GM19043 (cell line): Measurements from ENCODE around the gene NRN1L.
"Not testable (repeated sequence)": the region's sequence is repeated elsewhere in the genome, so short reads cannot be mapped to it uniquely, and the experiment has no call there.

ENCODE experiments used
- ATAC-seq: cut with Tn5 transposase; IDR thresholded peaks from one replicate; pipeline ENCODE4 v1.9.1; 2021; ENCODE audit warnings: low read depth; ENCODE audit not compliant: unreplicated experiment

NRN1L gene

DNA sequence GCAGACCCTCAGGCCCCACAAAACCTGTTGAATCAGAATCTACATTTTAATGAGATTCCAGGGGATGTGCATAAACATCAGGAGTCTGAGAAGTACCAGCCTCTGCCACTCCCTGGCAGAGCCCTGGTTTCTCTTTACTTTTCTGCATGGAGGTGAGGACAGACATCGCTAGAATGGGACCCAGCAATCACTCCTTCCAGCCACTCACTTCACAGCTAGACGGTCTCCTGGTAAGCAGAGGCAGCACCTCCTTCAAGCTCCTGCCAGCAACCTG is 30.7 kb downstream of the NRN1L start:
- not testable (repeated sequence) for ATAC-seq

DNA sequence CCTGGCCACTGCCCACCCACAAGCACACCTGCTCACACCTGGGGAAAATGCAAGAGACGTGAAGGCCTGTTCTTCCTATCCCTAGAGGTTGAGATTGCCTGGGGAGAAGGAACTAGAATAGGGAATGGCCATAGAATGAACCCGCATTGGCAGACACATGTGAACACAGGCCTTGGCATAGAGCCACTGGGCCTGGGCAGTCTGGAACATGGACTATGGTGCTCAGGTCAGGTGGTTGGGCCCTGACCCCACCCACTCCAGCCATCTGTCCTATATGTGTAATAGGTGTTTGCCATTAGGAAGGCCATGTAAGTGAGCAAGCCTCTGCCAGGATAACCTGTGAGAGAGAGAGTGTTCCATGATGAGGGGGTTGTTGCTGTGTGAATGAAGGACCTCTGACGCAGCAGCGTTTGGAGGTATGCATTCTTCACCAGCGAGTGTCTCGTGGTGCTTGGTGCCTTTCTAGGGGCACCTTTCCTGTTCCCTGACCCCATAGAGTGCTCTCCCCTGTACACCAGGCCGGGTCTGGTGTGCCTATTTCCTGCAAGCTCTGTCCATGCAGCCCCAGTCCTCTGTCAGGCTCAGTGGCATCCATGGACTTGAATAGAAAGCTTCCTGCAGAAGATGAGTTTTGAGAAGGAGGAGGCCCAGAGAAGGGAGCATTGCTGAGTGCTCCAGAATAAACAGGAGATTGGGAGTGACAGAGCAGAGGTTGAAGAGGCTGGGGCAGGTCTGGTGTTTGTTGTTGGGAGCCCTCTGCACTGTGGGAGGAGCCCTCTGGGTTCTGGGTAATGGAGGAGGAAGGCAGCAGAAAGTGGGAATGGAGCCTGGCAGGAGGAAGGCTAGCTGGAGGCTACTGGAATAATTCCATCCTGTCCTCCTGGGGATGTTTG is 31.4 kb downstream of the NRN1L start:
- ATAC-seq, result no peak

DNA sequence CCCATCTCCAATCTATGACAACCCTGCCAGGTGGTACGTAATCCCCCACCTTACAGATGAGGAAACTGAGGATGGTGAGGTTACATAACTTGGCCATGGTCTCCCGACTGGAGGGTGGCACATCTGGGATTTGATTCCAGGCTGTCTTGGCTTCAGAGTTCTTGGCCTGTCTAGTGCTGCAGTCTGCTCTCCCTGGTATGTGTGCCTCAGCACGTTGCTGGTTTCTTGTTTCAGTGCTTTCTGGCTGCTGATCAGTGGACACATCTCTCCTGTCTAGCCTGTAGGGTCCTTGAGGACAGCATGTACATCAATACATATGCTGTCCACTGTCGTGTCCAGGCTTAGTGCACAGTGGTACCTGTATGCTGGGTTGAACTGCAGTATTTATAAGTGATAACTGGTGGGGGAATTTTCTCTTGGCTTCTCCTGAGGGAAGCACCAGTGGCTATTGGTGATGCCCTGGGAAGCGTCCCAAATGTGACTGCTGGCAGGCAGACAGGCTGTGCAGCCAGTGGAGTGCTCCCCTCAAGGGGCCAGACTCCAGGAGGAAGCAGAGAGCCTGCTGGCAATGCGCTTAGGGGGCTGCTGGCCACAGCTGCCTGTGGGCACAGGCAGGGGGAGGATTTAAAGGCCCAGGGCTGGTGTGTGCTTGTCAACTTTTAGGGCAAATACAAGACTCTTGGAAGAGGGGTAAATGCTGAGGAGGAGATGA is 32.6 kb downstream of the NRN1L start:
- ATAC-seq, result no peak

DNA sequence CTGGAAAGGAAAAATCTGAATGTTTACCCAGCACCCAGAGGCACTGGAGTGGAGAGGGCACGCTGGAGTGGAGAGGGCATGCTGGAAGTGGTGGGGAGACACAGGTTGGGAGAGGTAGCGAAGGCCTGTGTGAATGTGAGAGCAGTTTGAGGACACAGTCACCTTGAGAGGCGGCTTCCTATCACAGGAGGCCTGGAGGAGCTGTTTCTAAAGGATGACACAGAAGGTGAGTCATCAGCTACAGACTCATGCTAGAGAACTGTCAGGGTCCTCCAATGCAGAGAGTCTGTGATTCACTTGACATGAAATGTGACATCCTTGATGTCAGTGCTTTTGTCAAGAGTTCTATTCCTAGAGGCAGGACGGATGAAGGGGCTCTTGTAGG is 33.2 kb downstream of the NRN1L start:
- ATAC-seq, result no peak

DNA sequence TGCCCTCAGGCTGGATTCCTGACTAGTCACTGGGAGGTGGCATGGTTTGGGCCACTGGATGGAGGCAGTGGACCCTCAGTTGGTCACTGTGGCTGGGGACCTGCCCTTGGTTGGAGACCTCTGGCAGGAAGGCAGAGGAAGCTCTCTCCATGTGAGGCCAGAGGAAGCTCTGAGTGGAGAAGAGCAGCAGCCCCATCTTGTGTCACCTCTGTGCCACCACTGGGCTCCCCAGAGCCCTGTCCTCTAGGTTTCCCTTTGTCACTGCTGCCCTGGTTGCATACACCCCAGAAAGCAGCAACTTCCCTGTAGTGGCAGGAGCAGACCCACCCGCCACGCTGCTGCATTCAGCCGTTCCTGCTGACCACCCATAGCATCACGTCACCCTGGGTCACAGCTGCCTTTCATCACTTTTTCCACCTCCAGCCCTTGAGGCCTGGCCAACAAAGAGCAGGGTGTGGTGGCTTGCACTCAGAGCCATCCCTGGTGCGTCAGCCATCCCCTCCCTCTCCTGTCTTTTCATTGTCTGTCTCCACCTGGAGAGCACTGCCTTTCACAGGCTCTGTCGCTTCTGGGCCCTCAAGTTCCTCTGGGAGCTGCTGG is 35.0 kb downstream of the NRN1L start:
- ATAC-seq, result no peak

DNA sequence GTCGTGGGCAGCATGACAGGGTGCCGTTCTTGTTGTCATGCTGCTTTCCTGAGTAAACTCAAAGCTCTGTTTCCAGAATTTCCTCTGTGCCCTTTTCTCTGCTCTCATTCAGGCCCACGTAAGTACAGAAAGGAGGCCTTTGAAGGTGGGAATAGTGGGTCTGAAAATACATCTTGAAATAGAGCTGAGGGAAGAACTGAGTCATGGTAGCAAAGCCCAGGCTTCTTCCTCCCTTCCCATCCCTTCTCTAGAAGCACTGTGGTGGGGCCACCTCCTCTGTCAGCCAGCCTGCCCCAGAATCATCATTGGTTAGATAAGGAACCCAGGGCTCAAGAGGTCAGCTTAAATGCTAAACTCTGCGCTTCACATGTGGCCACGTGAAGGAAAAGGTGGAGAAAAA is 37.5 kb downstream of the NRN1L start:
- ATAC-seq, result no peak

DNA sequence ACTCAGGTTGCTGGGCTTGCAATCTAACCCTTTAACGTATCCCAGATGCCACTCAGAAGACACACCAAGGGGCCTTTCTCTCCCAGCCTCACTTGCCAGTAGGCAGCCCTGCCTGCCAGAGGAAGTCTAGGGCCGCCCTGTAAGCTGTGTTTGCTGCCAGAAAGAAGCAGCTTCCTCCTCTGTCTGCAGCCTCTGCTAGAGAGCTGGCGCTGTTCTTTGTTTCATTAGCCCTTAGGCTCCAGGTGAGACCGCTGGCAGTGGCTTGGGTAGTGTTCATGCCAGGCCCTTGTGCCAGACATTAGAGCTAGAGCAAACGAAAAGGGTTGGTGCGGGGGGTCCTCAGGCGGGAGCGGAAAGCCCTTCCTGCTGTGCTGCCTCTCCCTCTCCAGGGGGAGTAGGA is 38.1 kb downstream of the NRN1L start:
- ATAC-seq, result no peak

DNA sequence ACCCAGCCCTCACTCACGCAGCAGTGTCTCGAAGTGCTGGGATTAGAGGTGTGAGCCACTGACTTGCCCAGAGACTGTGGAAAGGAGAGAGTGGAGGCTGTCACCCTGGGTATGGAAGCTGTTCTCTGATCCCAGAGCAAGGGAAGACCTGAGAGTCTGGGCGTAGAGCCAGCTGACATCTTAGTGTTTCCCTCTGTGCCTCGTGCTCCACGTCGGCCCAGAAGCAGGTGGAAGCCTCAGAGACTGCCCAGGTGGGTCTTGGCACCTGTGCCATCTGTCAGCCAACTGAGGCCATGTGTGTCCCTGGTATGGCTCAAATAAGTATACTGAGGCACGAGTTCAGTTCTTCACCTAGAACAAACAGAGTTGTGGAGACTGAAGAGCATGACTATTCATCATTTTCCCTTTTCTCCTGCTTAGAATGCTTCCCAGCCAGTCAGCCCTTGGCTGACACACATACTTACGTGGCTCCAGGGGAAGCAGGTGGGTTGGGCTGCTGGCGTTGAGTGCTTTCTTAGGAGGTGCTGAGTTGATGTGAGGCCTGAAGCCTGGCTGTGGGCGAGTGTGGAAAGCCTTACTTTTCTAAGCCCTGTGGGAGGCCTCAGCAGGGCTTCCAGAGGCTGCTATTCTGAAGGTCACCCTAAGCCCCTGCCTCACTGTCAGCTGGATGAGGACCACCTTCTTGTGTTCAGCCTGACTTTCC is 38.9 kb downstream of the NRN1L start:
- ATAC-seq, result no peak

DNA sequence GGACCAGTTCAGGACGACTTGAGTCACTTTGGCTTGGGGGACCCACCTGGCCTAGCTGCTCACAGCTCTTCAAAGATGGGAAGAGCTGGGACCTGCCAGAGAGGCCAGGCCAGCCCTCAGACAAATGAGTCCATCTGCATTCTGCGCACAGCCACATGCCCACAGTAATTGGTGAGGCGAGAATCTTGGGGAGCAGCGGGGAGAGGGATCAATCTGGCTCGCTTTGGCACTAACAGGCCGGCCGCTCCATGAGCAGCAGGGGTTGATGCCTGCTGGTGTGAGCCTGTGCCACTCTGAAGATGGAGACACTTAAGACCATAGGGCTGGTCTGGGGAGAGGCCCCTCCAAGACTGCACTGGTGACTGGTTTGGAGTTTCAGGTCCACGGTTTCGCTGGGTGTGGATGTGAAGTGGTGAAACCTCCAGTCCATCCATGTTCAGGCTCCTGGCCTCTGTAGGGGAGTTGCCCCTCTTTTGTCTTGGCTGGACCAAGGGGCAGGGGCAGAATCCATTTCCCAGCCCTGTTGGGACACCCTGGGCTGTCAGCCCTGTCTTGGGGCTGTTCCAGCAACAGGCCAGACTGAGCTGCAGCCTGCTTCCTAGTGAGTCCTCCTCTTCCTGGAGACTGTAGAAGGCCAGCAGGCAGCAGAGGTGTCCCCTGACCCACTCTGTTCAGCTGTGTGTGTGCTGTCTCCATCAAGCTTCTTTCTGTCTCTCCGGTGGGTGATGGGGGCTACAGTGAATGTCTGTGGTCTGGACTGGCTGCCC is 39.6 kb downstream of the NRN1L start:
- no peak for ATAC-seq

DNA sequence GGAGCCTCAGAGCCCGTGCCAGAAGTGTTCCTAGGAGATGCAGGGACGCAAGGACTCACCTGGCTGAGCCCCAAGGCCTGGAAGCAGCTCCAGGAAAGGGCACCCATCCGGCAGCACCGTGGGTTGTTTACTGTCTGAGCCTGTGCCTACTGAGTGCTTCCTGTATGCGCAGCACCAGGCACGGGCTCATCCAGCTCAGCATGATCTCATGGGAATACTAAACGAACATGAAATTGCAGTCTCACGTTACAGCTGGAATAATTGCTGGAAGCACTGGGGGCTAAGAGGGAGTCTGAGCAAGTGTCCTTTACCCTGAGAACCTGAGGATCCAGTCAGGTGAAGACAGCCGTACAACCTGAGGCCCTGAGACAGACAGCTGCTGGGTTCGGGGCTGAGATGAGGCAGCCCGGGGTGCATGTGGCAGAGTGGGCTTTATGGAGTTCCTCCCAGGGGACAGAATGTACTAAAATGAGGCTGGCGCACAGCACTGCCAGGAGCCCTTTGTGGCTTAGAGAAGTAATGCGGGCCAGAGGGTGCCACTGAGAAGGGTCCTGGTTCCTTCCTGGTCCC is 41.6 kb downstream of the NRN1L start:
- ATAC-seq, result no peak

DNA sequence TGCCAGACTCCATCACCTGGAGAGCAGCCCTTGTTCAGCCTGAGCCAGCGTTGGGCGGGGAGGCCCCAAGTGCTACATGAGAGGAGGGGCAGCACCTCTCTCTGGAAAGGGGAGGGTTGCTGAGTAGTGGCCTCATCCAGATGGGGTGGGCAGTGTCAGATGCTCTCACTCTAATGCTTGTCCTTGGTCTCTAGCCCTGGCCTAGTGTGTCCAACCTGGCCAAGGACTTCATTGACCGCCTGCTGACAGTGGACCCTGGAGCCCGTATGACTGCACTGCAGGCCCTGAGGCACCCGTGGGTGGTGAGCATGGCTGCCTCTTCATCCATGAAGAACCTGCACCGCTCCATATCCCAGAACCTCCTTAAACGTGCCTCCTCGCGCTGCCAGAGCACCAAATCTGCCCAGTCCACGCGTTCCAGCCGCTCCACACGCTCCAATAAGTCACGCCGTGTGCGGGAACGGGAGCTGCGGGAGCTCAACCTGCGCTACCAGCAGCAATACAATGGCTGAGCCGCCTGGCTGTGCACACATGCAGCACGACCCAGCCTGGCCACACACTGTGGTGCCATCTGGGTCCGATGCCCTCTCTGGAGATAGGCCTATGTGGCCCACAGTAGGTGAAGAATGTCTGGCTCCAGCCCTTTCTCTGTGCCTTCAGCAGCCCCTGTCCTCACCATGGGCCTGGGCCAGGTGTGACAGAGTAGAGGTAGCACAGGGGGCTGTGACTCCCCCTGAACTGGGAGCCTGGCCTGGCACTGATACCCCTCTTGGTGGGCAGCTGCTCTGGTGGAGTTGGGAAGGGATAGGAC is 42.7 kb downstream of the NRN1L start:
- no peak for ATAC-seq

DNA sequence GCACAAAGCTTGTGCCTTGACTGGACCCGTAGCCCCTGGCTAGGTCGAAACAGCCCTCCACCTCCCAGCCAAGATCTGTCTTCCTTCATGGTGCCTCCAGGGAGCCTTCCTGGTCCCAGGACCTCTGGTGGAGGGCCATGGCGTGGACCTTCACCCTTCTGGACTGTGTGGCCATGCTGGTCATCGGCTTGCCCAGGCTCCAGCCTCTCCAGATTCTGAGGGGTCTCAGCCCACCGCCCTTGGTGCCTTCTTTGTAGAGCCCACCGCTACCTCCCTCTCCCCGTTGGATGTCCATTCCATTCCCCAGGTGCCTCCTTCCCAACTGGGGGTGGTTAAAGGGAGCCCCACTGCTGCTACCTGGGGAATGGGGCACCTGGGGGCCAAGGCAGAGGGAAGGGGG is 43.5 kb downstream of the NRN1L start:
- no peak for ATAC-seq

DNA sequence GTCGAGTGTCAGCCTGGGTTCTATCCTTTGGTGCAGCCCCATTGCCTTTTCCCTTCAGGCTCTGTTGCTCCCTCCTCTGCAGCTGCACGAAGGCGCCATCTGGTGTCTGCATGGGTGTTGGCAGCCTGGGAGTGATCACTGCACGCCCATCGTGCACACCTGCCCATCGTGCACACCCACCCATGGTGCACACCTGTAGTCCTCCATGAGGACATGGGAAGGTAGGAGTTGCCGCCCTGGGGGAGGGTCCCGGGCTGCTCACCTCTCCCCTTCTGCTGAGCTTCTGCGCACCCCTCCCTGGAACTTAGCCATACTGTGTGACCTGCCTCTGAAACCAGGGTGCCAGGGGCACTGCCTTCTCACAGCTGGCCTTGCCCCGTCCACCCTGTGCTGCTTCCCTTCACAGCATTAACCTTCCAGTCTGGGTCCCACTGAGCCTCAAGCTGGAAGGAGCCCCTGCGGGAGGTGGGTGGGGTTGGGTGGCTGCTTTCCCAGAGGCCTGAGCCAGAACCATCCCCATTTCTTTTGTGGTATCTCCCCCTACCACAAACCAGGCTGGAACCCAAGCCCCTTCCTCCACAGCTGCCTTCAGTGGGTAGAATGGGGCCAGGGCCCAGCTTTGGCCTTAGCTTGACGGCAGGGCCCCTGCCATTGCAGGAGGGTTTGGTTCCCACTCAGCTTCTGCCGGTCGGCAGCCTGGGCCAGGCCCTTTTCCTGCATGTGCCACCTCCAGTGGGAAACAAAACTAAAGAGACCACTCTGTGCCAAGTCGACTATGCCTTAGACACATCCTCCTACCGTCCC is 44.1 kb downstream of the NRN1L start:
- no peak for ATAC-seq

DNA sequence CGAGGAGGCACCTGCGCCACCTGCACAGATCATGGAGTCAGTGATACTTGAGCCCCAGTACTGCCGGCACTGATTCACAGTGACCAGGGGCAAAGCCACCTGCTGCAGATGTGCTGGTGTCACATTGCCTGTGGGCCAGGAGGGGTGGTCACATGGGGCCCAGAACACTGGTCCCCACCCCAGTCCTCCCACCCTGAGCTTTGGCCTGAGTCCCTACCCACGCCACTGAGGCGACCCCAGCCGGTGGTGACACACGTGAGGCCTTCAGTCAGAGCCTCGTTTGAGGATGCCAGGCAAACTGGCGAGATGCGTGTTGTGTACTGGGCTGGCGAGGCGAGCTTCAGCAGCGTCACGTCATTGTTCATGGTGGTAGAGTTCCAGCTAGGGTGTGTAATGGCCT is 45.5 kb downstream of the NRN1L start:
- no peak for ATAC-seq

DNA sequence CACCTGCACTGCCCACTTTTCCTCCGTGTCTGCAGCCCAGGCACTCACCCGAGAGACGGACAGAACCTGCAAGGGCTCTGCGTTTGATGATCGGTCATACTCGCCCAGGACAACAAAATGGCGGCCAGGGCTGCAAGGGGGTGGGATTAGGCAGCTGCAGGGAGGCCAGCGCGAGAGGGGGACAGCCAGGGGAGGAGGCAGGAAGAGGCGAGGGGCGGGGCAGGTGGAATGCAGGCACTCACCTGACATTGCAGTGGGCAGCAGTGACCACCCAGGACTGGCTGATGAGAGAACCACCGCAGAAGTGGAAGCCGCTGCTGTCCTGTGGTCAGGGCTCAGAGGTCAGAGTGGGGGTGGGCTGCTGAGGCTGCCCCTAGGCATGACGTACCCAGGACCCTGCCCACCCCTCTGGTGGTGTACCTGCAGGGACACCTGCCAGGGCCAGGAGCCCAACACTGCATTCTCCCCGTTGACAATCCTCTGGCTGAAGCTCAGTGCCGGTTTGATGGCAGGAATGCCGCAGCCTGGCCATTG is 46.1 kb downstream of the NRN1L start:
- ATAC-seq, result no peak

DNA sequence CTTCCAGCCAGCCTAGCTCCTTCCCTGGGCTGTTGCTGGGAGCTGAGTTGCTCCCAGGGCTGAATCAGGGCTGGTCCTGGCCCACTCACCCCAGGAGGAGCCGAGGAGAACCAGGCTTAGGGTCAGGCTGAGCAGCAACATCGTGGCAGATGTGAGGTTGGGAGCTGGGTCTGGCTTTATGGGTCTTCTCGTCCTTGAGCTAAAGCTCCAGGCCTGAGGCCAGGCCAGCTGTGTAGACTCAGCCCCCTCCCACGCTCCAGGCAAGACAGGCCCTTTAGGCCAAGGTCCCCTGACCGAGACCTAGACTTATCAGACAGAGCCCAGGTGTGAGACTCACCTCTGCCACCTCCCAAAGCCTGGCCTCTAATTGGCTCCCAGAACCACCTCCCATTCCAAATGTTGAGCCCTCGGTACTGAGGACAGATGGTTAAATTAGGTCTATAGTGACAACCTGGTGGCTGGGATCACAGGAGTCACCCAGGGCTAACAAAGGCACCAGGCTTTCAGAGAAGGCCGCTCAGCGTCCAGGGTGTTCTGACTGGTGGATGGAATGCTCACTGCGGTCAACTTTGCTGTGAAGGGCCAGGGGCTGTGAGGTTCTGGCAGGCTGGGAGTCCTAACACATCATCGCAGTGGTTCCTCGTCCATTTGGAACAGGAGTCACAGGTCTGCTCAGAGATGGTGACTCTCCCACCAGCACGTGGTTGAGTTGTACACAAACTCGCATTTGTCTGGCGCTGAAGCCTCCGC is 47.2 kb downstream of the NRN1L start, which contains the start of gene CTRL:
Gene CTRL, minus strand, starts transcription at position 151 of the 750 bp plus-strand sequence. Its CDS starts 10 bp downstream, at position 141.
- ATAC-seq, result no peak

DNA sequence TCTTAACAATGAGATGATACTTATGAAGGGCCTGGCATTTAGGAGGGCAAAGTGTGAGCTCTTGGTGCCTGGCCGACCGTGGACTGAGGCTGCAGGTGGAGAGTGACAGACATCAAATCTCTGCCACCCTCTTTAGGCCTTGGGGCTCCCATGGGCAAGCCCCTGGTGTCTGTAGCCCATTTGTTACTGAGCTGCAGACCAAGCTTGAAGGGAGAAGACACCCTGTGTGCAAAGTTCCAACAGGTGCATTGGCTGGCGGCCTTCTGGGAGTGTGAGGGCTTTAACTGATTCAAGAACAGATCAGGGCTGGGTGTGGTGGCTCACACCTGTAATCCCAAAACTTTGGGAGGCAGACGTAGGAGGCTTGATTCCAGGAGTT is 47.8 kb downstream of the NRN1L start:
- ATAC-seq, result no peak

DNA sequence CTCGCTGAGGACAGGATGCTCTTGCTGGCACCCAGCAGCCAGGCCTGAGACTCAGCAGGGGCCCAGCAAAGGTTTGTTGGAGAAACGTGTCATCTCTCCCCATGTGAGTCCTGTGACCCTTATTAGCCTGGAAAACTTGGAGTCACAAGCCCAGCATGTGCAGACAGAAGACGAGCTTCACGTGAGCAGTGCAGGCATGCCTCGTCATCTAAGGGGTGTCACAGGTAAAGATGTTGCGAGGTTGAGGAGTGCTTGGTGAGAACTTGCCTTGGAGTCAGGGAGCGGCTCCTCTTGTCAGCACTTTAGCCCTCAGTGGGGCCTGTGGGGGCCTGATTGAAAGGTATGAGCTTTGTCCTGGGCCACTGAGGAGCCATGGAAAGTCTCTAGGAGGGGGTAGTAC is 49.1 kb downstream of the NRN1L start:
- no peak for ATAC-seq
